ENCODE measurements around the gene ASAP2.
A peak's percentile ranks its signal among the peaks of the same experiment; 100 is the strongest.

The ASAP2 gene

DNA sequence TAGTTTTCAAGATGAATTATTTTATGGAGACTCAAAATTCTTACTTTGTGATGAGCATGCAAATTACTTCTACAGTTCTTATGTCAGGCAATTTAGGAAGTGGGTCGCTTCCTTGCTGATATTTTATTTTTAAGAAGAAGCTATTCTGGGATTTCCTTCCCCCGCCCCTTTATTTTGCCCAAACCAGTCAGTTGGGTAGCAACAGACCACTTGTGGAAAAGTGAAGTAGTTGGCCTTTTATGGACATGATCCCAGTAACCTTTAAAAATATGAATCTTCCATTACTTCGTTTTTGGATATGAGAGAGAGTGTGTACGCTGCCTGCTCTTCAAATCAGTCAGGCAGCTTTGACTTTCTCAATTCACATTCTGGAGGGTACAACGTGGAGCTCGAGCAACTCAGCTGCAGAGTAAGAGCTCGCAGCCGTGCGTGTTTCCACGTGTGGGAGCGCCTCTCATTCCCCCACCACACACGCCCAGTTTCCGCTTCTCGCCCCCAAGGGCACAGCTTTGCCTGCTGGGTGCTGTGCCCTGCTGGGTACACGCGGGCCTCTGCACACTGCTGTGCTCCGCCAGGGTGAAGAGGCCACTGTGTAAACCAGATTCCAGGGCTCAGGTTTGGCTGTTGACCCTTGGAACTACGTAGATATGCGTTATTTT is 124.1 kb downstream of the ASAP2 start:
- DNase-seq: no peak

DNA sequence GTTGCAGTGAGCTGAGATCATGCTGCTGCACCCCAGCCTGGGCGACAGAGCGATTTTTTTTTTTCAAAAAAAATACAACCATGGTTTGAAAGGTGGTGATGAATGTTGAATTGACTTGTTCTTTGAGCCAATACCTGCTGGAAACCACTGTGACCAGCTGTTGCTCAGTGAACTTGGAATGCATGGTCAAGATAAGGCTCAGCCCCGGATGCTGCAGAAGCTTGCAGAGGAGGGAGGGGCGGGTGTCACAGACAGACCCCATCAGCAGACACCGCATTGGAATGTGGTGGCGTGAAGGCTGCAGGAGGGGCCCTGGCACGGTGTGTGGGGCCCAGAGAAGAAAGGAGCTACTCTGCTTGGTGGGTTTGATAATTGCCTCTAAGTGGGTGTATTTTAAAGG is 125.1 kb downstream of the ASAP2 start:
- no peak for DNase-seq

DNA sequence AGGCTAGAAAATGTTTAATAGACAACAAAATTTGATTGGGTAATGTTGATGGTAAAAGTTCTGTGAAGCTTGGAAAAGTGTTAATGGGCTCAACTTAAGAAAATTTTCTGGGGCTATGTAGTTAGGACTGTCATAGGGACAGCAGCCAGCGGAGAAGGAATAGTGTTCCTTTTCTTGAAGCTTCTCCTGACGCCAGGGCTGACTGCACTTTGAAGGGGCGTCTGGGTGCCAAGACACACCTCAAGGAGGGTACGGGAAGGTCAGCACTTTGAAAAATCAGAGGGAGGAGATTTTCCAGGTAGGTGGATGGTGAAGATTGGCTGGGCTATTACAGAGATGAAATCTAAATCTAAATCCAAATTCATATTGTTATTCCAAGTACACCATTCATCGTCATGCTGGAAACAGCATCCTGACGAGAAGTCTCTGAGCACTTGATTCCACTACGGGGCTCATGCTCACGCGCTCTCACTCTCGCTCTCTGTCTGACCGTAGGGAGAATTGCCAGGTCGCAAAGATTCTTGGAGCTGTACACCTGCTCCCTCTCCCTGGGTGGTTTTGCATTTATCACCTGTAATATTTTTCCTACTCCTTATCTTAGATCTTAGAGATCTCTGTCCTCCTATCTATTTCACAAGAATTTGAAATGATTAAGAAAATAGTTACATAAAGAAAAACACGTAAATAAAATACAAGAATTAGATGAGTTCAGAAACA is 125.7 kb downstream of the ASAP2 start:
- no peak for DNase-seq

DNA sequence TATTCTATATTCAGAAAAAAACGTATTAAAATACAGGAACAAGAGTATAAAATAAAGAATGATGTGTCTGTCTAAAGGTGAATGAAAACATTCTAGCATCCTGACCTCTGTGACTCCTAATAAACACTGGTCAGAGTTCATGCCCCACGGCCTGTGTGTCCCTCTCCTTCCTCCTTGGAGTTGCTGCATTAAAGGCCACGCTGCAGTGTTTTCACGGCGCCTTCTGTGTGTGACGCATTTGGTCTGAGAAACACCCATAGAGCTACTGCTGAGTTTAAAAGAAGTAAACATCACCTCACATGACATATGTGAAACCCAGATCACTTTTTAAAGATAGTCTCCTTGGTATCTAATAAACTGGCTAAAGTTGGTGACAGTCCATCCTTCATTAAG is 126.2 kb downstream of the ASAP2 start:
- DNase-seq: no peak

DNA sequence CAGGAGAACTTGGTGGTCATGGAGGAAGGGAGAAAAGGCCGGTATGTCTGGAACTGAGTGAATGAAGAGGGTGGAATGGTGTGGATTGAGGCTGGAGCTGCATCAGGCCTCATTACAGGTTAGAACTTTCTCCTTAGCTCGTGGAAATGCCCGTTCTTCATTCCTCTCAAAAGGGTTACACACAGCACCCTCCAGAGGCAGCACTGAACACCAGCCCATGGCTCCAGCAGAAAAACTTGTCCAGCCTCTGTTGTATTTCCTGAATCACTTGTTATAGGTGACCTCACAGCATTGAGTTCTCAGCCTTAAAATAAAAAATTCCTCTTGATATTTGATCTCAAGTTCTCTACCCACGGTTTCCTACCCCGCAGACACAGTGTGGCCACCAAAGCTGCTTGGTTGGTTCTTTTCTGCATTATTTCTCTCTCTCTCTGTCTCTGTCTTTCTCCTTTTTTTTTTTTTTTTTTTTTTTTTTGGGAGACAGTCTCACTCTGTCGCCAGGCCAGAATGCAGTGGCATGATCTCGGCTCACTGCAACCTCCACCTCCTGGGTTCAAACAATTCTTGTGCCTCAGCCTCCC is 127.1 kb downstream of the ASAP2 start:
- DNase-seq: no peak

DNA sequence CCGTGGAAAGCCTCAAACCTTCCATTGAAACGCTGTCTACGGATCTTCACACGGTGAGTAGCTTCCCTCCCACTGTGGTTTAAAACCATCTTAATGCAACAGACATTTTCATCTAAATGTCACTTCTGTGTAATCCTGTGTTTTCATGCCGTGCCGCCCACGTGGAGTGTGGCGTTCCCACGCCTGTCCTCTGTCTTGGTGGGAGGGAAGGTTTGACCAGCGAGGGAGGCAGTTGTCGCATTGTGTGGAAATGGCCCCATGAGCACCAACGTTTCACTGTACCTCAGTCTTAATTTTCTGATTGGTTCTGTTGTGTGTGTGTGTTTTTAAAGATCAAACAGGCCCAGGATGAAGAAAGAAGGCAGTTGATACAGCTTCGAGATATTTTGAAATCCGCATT is 128.1 kb downstream of the ASAP2 start:
- no peak for DNase-seq

DNA sequence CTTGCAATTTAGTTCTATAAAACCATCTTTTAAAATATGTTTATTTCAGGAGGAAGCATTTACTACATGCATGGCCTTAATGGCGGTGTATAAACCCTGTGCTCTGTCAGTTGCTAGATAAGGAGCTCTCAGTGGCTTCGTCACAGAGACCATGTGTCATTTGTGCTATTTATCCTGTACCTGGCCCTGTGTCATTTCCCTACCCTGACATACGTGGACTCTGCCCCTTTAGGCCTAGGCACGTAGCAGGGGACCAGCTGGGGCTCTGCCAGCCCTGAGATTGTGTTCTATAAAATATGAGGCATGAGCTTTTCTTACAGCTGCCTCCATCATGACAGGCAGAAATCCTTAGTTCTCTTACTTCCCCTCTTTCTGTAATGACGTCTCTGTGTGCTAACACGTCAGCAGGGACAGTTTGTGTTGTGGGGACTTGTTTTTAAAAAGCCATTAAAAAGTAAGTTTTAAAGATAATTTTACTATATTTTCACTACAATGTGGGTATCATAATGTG is 128.8 kb downstream of the ASAP2 start:
- no peak for DNase-seq

DNA sequence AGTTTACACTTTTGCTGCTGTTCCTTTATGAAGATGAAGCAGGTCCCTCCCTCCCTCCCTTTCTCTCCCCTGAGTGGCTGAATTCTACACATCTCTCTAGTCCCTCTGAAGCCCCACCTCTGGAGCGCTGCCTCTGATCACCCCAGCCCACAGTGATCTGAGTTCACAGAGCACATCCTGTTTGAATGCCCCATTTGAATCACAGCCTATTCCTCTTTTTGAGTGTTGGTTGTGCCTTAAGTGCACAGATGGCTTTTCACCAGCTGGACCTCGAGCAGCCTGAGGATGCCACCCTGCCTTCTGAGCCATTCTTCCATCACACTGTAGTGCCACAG is 129.6 kb downstream of the ASAP2 start:
- peak in 1 of 2 donors; percentile 6 for DNase-seq

DNA sequence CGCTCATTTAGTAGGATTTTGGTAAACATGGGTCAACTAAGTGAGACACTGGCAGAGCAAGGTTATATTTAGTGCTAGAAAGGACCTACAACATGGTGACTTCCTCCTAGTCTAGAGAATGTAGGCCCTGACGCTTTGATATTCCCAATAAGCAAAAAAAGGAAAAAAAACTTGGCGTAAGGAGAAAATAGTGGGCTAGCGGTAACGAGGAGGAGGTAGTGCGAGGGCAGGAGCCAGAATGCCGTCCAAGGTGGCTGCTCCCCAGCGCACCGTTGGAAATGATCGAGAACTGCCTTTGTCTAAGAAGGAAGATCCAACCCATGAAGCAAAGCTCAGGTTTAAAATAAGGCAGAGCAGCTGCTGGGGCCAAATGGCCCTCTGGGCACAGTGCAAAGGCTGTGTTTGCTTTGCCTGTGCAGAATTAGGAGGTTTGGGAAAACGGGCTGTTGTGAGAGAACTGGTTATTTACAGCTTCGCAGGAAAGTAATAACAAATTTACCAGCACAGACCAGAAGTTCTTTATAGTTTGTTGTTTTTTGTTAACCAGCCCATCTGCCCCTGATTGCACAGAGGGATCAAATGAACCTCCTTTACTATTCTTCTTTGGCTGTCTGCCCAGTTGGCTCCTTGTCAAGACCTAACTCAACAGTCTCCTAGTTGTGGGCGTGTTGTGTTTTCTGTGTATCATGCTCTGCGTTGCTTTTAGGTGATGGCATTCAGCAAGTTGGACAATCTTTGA is 130.1 kb downstream of the ASAP2 start:
- DNase-seq: no peak

DNA sequence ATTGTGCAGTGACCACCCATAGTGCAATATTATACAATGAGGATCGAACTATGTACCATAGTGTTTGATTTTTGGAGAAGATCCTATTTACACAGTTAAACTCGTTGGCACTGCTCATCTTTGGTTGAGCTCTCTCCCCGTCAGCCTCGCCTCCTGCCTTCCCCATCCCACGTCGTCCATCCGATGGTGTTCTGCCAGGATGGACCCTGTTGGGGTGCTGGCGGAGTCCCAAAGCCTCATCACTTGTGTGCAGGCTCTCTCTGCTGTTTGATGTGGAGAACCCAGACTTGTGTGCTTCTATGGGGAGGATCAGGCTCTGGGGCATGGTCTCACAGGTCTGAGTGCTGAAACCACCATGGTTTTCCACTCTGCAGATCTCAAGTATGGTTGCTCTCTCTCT is 131.3 kb downstream of the ASAP2 start:
- DNase-seq: no peak

DNA sequence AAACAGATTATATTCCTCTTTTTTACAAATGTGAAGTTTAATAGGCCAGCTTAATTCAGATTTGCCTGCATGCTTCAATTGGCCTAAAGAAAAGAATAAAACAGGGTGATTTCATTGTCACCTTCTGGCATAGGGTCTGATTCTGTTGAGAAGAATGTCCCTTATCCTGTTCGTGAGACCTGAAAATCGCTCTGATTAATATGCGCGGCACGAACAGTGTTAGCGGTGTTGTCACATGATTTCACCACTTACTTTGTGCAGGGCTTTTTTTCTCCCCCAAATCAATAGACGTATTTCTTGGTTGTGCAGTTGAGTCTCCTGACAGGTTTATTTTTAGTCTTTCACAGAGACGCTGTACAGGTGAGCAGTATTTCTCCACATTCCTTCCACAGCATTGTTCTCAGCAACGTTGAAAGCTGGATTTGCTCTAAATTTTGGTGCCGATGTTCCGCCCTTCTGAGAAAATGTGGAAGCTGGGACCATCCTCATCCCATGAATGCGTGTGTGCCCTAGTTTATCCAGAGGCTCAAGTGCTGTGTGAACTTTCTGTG is 134.8 kb downstream of the ASAP2 start:
- no peak for DNase-seq

DNA sequence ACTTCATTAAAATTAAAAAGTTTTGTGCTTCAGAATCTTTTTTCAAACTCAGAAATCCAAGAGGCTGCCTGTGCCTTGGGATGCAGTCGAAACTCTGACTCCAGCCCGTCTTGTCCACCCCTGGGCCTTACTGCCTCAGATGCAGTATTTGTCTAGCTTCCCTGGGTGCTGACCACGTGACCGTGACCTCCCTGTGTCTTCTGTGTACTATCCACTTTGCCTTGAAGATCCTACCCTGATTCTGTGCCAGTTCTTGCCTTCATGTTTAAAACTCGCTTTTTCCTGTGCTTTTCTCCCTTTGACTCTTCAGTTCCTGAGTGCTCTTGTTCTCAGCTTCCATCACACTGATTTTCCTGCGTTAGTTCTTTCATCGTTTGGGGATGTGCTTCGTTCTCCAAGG is 136.0 kb downstream of the ASAP2 start:
- DNase-seq: no peak

DNA sequence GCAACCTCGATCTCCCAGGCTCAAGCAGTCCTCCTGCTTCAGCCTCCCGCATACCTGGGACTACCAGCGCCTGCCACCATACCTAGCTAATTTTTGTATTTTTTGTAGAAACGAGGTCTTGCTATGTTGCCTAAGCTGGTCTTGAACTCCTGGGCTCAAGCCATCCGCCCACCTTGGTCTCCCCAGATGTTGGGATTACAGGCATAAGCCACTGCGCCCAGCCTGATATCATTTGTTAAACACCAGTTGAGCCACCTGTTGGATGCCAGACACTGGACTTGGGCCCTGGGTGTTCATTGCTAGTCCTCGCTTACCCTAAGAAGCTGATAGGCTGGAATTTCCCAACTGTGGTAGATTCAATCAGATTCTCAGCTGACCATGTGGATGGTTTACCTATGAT is 136.9 kb downstream of the ASAP2 start:
- no peak for DNase-seq

DNA sequence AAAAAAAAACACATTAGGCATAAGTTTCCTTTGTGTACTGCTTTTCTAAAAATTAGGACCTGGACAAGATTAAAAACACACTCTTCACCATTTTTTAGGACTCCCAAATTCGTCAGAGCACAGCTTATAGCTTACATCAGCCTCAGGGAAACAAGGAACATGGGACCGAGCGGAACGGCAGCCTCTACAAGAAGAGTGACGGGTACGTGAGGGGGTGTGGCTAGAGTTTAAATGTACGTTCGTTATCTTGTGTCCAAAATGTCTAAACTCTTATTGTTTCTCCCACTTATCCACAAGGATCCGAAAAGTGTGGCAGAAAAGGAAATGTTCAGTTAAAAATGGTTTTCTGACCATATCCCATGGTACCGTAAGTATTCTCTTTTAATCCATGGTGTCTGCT is 137.8 kb downstream of the ASAP2 start:
- no peak for DNase-seq

DNA sequence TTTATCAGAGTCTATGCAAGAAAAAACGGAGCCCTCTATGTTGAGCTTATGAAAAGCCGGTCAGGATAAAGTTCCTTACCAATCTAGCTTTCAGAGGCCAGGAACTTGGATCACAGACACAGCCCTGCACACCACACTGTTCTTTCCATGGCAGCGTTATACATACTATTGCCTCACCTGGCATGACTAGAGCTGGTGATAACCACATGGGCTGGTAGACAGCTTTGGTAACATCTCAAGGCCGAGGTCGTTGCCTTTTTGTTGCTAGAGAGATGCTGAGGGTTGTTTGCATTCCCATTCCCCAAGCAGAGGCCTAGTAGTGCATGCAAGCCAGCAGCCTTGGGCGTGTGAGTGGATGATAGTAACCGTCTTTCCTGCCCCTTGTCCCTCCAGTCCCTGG is 138.7 kb downstream of the ASAP2 start:
- no peak for DNase-seq

DNA sequence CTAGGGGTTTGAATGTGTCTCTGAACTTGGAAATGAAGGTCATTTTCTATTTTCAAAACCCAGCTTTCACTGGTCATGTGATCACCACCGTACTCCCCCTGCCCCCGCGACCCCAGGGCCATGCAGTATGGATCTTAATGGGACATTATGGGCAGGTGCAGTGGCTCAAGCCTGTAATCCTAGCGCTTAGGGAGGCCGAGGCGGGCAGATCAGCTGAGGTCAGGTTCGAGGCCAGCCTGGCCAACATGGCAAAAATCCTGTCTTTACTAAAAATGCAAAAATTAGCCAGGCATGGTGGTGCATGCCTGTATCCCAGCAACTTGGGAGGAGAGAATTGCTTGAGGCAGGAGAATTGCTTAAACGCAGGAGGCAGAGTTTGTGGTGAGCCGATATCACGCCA is 139.4 kb downstream of the ASAP2 start:
- DNase-seq: no peak

DNA sequence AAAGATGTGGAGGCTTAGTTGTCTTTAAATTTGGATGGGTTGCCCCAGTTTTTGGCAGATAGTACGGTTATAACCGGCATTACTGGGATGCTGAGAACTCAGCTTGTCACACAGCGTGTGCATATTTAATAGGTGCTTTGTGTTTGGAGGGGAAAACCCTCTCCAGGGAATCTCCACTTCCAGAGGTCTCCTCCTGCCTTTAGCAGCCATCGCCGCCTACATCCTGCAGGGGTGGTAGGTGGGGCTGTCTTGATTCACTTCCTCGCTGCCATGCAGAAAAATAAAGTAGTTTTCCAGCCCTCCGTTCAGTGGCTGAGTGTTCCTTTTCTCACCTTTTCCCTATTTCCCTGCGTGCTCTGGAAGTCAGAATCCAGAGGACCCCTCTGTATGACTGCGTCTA is 140.3 kb downstream of the ASAP2 start:
- no peak for DNase-seq

DNA sequence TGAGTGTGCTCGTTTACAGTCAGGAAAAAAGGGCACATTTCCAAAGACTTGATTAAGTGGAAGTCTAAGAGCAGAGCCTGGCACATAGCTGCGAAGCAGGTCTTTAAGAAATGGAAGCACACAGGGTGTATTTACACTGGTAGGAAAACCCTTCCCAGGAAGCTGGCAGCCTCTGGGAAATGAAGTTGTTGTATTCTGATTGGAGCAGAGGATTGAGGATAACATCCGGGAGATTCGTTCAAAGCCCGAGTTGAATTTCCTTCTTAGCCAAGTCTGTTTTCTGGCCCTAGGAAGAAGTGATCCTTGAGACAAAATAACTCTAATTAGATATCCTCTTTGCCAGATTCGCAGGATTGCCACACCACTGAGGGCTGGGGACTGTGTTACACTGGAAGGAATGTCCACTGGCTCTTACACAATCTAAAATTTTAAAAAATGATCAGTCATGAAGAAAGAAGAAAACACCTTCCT is 140.8 kb downstream of the ASAP2 start:
- no peak for DNase-seq

DNA sequence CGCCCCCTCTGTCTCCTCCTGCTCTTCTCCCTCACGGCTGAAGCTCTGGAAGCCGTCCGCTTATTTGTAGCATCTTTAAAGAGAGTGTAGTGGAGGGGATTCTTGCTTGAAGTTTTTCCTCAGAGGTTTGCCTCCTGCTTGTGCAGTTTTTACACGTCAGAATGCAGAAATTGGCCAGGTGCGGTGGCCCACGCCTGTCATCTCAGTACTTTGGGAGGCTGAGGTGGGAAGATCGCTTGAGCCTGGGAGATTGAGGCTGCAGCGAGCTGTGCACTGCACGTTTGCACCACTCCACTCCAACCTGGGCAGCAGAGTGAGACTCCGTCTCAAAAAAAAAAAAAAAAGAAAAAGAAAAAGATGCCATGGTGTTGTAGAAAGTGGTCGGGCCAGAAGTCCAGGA is 147.7 kb downstream of the ASAP2 start:
- DNase-seq: no peak

DNA sequence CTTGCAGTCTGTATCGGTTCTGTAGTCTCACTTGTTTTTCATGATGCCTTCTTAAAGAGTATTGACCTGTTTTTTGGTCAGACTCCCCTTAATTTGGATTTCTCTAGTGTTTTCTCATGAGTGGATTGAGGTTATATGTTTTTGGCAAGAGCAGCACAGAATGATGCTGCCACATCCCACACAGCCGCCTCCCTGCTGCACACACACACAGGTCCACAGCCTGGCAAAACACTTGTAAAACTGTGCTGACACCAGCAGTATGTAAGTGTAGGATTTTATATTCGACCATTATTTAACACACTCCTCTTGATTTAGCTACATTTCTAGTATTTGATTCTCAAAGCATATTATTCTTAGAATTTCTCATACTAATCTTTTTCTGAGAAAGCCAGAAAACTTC is 148.7 kb downstream of the ASAP2 start:
- DNase-seq: no peak

DNA sequence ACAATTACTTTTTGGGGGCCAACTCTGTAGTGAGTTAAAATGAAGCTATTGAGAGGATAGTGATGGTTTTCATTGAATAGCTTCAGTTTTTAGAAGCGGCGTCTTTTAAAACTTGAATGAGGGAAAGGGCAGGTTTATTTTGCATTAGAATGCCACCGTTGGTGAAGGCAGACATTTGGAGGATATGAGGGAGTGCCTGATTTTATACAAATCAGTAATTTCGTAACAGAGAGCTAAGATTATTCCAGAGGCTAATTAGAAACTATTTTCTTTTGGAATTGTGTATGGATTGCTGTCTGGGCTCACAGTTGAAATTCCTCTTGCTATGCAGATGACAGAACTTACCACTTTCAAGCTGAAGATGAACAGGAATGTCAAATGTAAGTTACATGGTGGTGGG is 149.1 kb downstream of the ASAP2 start:
- DNase-seq: no peak

DNA sequence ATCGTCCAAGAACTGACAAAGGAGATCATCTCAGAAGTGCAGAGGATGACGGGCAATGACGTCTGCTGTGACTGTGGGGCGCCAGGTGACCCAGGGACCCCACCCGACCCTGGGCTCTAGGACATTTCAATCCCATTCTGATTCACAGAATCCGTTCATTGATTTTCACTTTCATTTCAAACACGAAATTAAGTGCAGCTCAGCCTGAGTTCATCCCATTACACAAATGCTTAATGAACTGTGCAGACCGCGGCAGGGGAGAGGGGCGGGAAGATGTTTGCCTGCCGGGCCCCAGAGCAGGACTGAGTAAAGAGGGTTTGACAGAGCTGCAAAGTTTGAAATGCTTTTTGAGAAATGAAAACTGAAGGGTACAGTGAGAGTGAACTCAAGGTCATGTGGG is 149.6 kb downstream of the ASAP2 start:
- DNase-seq: no peak

DNA sequence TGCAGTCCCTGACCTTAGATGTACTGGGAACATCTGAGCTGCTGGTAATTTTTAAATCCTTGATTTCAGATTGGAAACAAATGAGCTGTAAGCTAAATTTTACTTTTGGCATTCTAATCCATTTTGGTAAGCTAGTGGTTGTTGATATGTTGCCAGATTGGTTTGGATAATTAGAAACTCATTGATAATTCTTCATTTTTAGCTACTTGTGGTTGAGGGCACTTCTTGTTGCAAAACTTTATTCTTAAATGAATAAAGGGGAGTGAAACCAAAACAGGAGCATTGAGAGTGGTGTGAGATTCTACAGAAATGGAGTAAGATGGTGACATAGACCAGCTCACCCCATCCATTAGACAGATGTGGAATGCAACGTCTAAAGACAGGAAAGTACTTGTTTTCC is 152.2 kb downstream of the ASAP2 start:
- DNase-seq: no peak

Measured in stimulated activated CD4-positive, alpha-beta T cell treated with anti-CD3 and anti-CD28 coated beads, Interleukin-2, amount 100 ng/mL, for 24 hours (primary cell).